ENCODE measurements around the gene OR2M3. TPM values are rescaled to one million over a fixed set of nuclear protein-coding genes. Genes with fewer than 3 reads are reported as not detected.

The OR2M3 gene, protein sequence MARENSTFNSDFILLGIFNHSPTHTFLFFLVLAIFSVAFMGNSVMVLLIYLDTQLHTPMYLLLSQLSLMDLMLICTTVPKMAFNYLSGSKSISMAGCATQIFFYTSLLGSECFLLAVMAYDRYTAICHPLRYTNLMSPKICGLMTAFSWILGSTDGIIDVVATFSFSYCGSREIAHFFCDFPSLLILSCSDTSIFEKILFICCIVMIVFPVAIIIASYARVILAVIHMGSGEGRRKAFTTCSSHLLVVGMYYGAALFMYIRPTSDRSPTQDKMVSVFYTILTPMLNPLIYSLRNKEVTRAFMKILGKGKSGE
- under 1 TPM in 1 of 7 donors, not detected in 6; 0.11 TPM for total RNA-seq
- polyA plus RNA-seq = not detected
- long read RNA-seq, donor 1 = 0 reads
- long read RNA-seq, donor 2 = 0 reads
- long read RNA-seq, donor 3 = 0 reads

DNA sequence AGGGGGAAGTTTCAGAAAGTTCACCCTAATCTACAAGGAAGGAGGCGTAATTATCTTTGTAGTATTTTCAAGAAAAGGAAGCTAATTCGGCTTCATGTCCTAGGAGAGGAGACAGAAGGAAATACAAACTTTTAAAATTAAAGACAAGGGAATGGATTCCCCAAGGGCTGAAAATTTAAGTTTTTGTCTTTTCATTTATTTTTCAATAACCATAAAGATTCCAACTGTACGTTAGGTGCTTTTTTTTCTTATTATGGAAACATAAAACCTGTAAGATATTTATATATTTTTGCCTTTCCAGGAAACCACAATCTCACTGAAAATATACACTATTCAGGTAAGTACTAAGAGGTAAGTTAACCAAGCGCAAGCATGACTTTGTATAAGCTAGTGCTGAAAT lies at the start of gene OR2M3:
OR2M3 (plus strand) TSS at position 301 of the 400 bp plus-strand sequence. CDS start 5,803 bp downstream, outside the sequence.
- no peaks in the 10 kb centered on the region for H3K27me3 ChIP-seq
- no peak within 1 kb of the TSS for H3K27ac ChIP-seq
- H3K4me3 ChIP-seq = no peak within 1 kb of the TSS
- no peak for DNase-seq
- TF ChIP-seq EP300 (IDR thresholded peaks at IDR 0.05) (no peak), POLR2A (IDR thresholded peaks at IDR 0.05) (no peak)
- TF ChIP-seq, protein P1, sequence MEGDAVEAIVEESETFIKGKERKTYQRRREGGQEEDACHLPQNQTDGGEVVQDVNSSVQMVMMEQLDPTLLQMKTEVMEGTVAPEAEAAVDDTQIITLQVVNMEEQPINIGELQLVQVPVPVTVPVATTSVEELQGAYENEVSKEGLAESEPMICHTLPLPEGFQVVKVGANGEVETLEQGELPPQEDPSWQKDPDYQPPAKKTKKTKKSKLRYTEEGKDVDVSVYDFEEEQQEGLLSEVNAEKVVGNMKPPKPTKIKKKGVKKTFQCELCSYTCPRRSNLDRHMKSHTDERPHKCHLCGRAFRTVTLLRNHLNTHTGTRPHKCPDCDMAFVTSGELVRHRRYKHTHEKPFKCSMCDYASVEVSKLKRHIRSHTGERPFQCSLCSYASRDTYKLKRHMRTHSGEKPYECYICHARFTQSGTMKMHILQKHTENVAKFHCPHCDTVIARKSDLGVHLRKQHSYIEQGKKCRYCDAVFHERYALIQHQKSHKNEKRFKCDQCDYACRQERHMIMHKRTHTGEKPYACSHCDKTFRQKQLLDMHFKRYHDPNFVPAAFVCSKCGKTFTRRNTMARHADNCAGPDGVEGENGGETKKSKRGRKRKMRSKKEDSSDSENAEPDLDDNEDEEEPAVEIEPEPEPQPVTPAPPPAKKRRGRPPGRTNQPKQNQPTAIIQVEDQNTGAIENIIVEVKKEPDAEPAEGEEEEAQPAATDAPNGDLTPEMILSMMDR (IDR thresholded peaks at IDR 0.05) = no peak
- H3K9me3 ChIP-seq = no peaks in the 10 kb centered on the region
- intact Hi-C loops (cut with DNase I) = no loop called here
- no peaks in the 10 kb centered on the region for H3K4me1 ChIP-seq (ENCODE audit: insufficient read depth)
- no peaks in the 10 kb centered on the region for H3K36me3 ChIP-seq
- 51 to 59% (median 57%) methylated on average over 4 of the region's 4 CpGs for WGBS, 3 donors

DNA sequence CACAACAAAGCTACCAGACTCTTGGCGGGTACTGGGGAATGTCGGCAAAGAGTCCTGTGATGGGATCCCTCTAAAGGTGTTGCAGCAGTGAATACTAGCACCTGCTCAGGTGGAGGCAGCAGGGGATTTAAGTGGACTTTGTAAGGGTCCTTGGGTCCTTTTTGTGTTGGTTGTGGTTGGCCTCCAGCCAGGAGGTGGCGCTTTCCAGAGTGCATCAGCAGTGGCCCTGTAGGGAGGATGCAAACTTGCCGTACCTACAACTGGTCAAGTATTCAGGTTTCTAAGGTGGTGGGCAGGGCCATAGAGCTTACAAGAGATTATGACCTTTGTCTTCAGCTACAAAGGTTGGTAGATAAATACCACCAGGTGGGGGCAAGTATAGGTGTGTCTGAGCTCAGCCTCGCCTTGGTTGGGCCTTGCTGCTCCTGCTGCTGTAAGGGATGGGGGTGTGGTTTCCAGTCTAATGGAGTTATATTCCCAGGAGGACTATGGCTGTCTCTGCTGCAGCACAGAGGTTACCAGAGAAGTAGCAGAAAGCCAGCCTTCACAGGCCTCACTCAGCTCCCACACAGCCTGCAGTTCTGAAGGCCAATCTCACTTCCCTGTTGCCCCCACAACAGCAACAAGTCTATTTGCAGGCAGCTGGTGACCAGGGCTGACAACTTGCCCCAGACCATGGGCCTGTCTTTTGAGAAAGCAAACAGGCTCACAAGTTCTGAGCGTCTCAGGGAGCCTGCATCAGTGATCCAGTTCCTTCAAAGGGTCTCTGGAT lies 44.8 kb upstream of the OR2M3 start:
- Histone ChIP-seq H3K27ac (no peak overlapping the region), H3K4me3 (no peak overlapping the region), H3K9me3 (no peaks in the 10 kb centered on the region), H3K27me3 (no peaks in the 10 kb centered on the region), H3K4me1 (ENCODE audit: insufficient read depth) (no peaks in the 10 kb centered on the region), H3K36me3 (no peaks in the 10 kb centered on the region)
- DNase-seq = no peak
- intact Hi-C loops (cut with DNase I) = no loop called here
- WGBS, 3 donors = 80 to 82% (median 80%) methylated on average over 6 of the region's 6 CpGs
- TF ChIP-seq POLR2A (IDR thresholded peaks at IDR 0.05) (no peak), EP300 (IDR thresholded peaks at IDR 0.05) (no peak)
- TF ChIP-seq, protein P1 (IDR thresholded peaks at IDR 0.05) = no peak

DNA sequence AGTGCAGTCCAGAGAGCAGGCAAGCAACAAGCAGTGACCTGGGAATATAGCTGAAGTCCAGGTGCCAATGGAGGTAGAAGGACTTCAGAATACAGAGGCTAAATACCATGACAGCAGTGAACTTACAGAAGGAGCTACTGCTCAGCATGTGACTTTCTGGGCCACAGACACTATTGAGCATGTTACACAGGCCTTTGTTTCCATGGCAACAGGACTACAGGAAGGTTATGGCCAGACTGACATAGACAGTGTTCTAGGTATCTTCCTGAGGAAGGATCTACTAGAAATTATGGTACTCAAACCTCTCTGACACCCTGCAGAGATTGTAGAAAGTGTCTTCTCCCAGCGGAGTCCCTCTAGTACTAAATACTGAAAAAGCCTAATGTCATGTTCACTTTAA lies 41.1 kb upstream of the OR2M3 start:
- intact Hi-C loops (cut with DNase I) = no loop called here
- TF ChIP-seq POLR2A (IDR thresholded peaks at IDR 0.05) (no peak), EP300 (IDR thresholded peaks at IDR 0.05) (no peak)
- TF ChIP-seq, protein P1 (IDR thresholded peaks at IDR 0.05) = no peak

DNA sequence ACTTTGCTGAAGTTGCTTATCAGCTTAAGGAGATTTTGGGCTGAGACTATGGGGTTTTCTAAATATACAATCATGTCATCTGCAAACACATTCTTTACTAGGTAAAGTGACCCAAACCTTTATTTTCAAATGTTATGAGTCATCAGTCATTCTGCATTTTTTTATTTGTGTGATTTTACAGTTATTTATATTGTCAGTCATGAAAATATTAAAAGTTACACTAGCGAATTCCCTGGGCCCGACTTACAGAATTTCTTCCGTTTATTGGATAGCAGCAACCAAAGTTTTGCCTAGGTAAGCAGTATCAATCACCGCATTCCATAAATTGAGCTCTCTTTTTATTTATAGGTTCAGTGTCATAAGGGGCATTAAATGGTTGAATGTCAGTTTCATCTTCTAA lies 38.3 kb upstream of the OR2M3 start:
- no peaks in the 10 kb centered on the region for H3K27me3 ChIP-seq
- TF ChIP-seq, protein P1 (IDR thresholded peaks at IDR 0.05) = no peak
- no peak for TF ChIP-seq EP300 (IDR thresholded peaks at IDR 0.05)
- no peak for TF ChIP-seq POLR2A (IDR thresholded peaks at IDR 0.05)
- H3K36me3 ChIP-seq = no peaks in the 10 kb centered on the region
- H3K27ac ChIP-seq = no peak overlapping the region
- no peaks in the 10 kb centered on the region for H3K9me3 ChIP-seq
- 85 to 89% (median 87%) methylated on average over 4 of the region's 4 CpGs for WGBS, 3 donors
- intact Hi-C loops (cut with DNase I) = no loop called here
- no peak overlapping the region for H3K4me3 ChIP-seq
- no peaks in the 10 kb centered on the region for H3K4me1 ChIP-seq (ENCODE audit: insufficient read depth)
- DNase-seq = no peak

More for the DNA sequence above, 41.1 kb upstream of the OR2M3 start:
- WGBS, 3 donors = 80 to 92% (median 80%) methylated on average over 1 of the region's 1 CpG
- Histone ChIP-seq H3K36me3 (no peaks in the 10 kb centered on the region), H3K4me1 (ENCODE audit: insufficient read depth) (no peaks in the 10 kb centered on the region), H3K27me3 (no peaks in the 10 kb centered on the region), H3K9me3 (no peaks in the 10 kb centered on the region), H3K27ac (no peak overlapping the region), H3K4me3 (no peak overlapping the region)
- no peak for DNase-seq

Measured in ovary (tissue), 10 donors.